Neural cell (in vitro differentiated cells): ENCODE results near the gene CYP46A1. TPM values are rescaled to one million over a fixed set of nuclear protein-coding genes. Genes with fewer than 3 reads are reported as not detected.

Source experiments
- H2AFZ ChIP-seq: fragments of 200-600, 300-800 bp; sonication (generic), shearing (Covaris generic); 2 replicates; pipeline ENCODE4 v1.6.0; 2014; ENCODE audit warnings: low read depth, mild to moderate bottlenecking, antibody characterized with exemption, low read length, moderate library complexity
- H3F3A ChIP-seq: fragments of 200-600 bp; shearing (Covaris generic); 2 replicates; pipeline ENCODE4 v1.6.1; 2016; ENCODE audit warnings: mild to moderate bottlenecking, moderate library complexity, mixed read lengths, antibody characterized with exemption, low read length; ENCODE audit not compliant: insufficient read depth, poor library complexity, severe bottlenecking
- H3K27ac ChIP-seq: fragments of 200-600, 300-800 bp; sonication (generic), shearing (Covaris generic); 2 replicates; pipeline ENCODE4 v1.5.1; 2014; ENCODE audit warnings: mild to moderate bottlenecking, low read length, moderate library complexity
- H3K27me3 ChIP-seq: fragments of 300-800, 200-600 bp; sonication (generic), shearing (Covaris generic); 2 replicates; pipeline ENCODE4 v1.6.0; 2014; ENCODE audit warnings: mild to moderate bottlenecking, low read depth, low read length, moderate library complexity; ENCODE audit not compliant: insufficient read depth
- H3K36me3 ChIP-seq: fragments of 300-800, 200-600 bp; sonication (generic), shearing (Covaris generic); 2 replicates; pipeline ENCODE4 v1.5.1; 2014; ENCODE audit warnings: mild to moderate bottlenecking, antibody characterized with exemption, low read length, moderate library complexity; ENCODE audit not compliant: insufficient read depth
- H3K4me2 ChIP-seq: fragments of 300-800, 200-600 bp; sonication (generic), shearing (Covaris generic); 2 replicates; pipeline ENCODE4 v1.6.0; 2014; ENCODE audit warnings: mild to moderate bottlenecking, low read length
- H3K4me3 ChIP-seq: fragments of 300-800, 200-600 bp; sonication (generic), shearing (Covaris generic); 2 replicates; pipeline ENCODE4 v1.5.1; 2014; ENCODE audit warnings: mild to moderate bottlenecking, low read length, moderate library complexity
- H3K79me2 ChIP-seq: fragments of 200-600 bp; shearing (Covaris generic); replicated peaks from 2 replicates; pipeline ENCODE4 v1.6.0; 2014; ENCODE audit warnings: mild to moderate bottlenecking, low read length, moderate library complexity; ENCODE audit not compliant: insufficient read depth
- H3K9ac ChIP-seq: fragments of 300-800, 200-600 bp; sonication (generic), shearing (Covaris generic); 2 replicates; pipeline ENCODE4 v1.6.1; 2016; ENCODE audit warnings: mild to moderate bottlenecking, low read length, mixed read lengths
- H3K9me2 ChIP-seq: fragments of 200-600 bp; shearing (Covaris generic); 2 replicates; pipeline ENCODE4 v1.6.1; 2016; ENCODE audit warnings: mild to moderate bottlenecking, low read length, mixed read lengths; ENCODE audit not compliant: insufficient read depth
- H3K9me3 ChIP-seq: fragments of 200-600, 300-800 bp; sonication (generic), shearing (Covaris generic); 2 replicates; pipeline ENCODE4 v1.6.1; 2016; ENCODE audit warnings: mild to moderate bottlenecking, mixed run types, low read length, moderate library complexity, mixed read lengths
- H4K20me1 ChIP-seq: fragments of 200-600 bp; shearing (Covaris generic); 2 replicates; pipeline ENCODE4 v1.6.1; 2016; ENCODE audit warnings: mild to moderate bottlenecking, mixed run types; ENCODE audit not compliant: insufficient read depth
- EP300 ChIP-seq: fragments of 450-650 bp; conservative IDR thresholded peaks from 2 replicates; pipeline ENCODE4 v1.6.1; 2014; ENCODE audit warnings: antibody characterized with exemption, mild to moderate bottlenecking, moderate library complexity; ENCODE audit not compliant: poor library complexity, severe bottlenecking
- EZH2 ChIP-seq: fragments of 200-600, 300-800 bp; shearing (Covaris generic), sonication (generic); IDR thresholded peaks from 2 replicates; pipeline ENCODE4 v1.6.1; 2014; ENCODE audit warnings: antibody characterized with exemption, low read length, borderline replicate concordance, mild to moderate bottlenecking; ENCODE audit not compliant: insufficient read depth, poor library complexity, severe bottlenecking
- MXI1 ChIP-seq: fragments of 450-650 bp; conservative IDR thresholded peaks from 2 replicates; pipeline ENCODE4 v1.6.1; 2014; ENCODE audit warnings: antibody characterized with exemption, mild to moderate bottlenecking; ENCODE audit not compliant: poor library complexity, severe bottlenecking
- POLR2AphosphoS5 ChIP-seq: IDR thresholded peaks from 2 replicates; pipeline ENCODE4 v1.6.1; 2012
- RAD21 ChIP-seq: fragments of 450-650 bp; conservative IDR thresholded peaks from 2 replicates; pipeline ENCODE4 v1.6.1; 2014; ENCODE audit warnings: antibody characterized with exemption, mild to moderate bottlenecking, moderate library complexity
- SMC3 ChIP-seq: fragments of 450-650 bp; conservative IDR thresholded peaks from 2 replicates; pipeline ENCODE4 v1.6.1; 2014; ENCODE audit warnings: antibody characterized with exemption, mild to moderate bottlenecking, moderate library complexity; ENCODE audit not compliant: poor library complexity
- TAF1 ChIP-seq: IDR thresholded peaks from 2 replicates; pipeline ENCODE4 v1.6.1; 2012; ENCODE audit warnings: low read depth
- polyA plus RNA-seq: library from polyadenylated mRNA; depleted of rRNA; stranded (reverse); fragments of >200 nt; gene quantifications from 2 replicates; pipeline ENCODE4 v1.2.3, GENCODE V29; 2014
- TF ChIP-seq, protein P1 (sequence below): fragments of 450-650 bp; IDR thresholded peaks from 2 replicates; pipeline ENCODE4 v1.5.1; 2014; ENCODE audit warnings: antibody characterized with exemption, mild to moderate bottlenecking, moderate library complexity; ENCODE audit not compliant: poor library complexity, severe bottlenecking
- TF ChIP-seq, protein P2 (sequence below): IDR thresholded peaks from 2 replicates; pipeline ENCODE4 v1.6.1; 2012; ENCODE audit warnings: borderline replicate concordance

CYP46A1 gene
- polyA plus RNA-seq, 1 donor from 2014 or later: 5.4 TPM

DNA sequence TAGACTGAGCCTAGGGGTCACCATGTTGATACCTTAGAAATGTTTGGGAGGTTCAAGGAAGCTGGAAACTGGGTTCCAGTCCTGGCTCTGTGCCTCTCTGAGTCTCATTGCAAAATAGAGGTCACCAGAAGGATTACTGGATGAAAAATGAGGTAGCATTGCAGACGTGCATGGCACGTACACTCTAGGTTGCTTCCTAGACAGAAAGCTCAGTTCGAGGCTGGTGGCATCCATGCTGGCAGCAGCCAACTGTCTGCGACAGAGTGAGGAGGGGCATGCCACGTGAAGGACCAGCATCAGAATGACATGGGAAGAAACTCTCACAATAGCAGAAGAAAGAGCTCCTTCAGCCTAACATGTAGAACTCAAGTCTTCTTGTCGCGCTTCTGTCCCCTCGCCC lies 4.6 kb upstream of the CYP46A1 start:
- no peak overlapping the region for H3K4me2 ChIP-seq
- H3K9me2 ChIP-seq: no peaks in the 10 kb centered on the region
- no peak overlapping the region for H3K27ac ChIP-seq
- H3K27me3 ChIP-seq: no peaks in the 10 kb centered on the region
- TF ChIP-seq TAF1 (no peak), POLR2AphosphoS5 (no peak), RAD21 (no peak)
- TF ChIP-seq, protein P1, sequence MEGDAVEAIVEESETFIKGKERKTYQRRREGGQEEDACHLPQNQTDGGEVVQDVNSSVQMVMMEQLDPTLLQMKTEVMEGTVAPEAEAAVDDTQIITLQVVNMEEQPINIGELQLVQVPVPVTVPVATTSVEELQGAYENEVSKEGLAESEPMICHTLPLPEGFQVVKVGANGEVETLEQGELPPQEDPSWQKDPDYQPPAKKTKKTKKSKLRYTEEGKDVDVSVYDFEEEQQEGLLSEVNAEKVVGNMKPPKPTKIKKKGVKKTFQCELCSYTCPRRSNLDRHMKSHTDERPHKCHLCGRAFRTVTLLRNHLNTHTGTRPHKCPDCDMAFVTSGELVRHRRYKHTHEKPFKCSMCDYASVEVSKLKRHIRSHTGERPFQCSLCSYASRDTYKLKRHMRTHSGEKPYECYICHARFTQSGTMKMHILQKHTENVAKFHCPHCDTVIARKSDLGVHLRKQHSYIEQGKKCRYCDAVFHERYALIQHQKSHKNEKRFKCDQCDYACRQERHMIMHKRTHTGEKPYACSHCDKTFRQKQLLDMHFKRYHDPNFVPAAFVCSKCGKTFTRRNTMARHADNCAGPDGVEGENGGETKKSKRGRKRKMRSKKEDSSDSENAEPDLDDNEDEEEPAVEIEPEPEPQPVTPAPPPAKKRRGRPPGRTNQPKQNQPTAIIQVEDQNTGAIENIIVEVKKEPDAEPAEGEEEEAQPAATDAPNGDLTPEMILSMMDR: no peak
- TF ChIP-seq, protein P2, sequence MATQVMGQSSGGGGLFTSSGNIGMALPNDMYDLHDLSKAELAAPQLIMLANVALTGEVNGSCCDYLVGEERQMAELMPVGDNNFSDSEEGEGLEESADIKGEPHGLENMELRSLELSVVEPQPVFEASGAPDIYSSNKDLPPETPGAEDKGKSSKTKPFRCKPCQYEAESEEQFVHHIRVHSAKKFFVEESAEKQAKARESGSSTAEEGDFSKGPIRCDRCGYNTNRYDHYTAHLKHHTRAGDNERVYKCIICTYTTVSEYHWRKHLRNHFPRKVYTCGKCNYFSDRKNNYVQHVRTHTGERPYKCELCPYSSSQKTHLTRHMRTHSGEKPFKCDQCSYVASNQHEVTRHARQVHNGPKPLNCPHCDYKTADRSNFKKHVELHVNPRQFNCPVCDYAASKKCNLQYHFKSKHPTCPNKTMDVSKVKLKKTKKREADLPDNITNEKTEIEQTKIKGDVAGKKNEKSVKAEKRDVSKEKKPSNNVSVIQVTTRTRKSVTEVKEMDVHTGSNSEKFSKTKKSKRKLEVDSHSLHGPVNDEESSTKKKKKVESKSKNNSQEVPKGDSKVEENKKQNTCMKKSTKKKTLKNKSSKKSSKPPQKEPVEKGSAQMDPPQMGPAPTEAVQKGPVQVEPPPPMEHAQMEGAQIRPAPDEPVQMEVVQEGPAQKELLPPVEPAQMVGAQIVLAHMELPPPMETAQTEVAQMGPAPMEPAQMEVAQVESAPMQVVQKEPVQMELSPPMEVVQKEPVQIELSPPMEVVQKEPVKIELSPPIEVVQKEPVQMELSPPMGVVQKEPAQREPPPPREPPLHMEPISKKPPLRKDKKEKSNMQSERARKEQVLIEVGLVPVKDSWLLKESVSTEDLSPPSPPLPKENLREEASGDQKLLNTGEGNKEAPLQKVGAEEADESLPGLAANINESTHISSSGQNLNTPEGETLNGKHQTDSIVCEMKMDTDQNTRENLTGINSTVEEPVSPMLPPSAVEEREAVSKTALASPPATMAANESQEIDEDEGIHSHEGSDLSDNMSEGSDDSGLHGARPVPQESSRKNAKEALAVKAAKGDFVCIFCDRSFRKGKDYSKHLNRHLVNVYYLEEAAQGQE: no peak
- no peaks in the 10 kb centered on the region for H3K36me3 ChIP-seq
- no peaks in the 10 kb centered on the region for H4K20me1 ChIP-seq
- no peaks in the 10 kb centered on the region for H3K9me3 ChIP-seq
- no peaks in the 10 kb centered on the region for H3K79me2 ChIP-seq
- H2AFZ ChIP-seq: no peak overlapping the region
- no peak overlapping the region for H3K9ac ChIP-seq
- H3F3A ChIP-seq: no peaks in the 10 kb centered on the region
- no peak overlapping the region for H3K4me3 ChIP-seq

DNA sequence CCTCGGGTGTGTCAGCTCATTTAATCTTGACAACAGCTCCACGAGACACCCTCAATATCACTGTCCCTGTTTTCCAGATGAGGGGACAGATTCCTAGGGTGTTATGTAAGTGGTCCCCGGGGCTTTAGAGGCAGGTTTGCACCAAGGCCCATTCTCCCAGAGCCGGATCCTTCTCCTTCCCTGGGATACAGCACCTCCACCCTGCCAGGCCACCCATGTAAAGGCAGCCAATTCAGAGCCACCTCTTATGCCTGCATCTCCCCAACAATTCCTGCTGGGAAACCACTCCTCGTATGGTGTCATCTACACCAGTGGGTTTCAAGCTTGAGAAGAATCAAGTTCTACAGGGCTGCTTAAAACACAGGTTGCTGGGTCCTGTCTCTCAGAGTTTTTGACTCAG lies 4.1 kb upstream of the CYP46A1 start:
- Histone ChIP-seq H3K4me2 (no peak overlapping the region), H3K9me2 (no peaks in the 10 kb centered on the region), H3F3A (no peaks in the 10 kb centered on the region), H3K9me3 (no peaks in the 10 kb centered on the region), H3K4me3 (no peak overlapping the region), H2AFZ (no peak overlapping the region), H3K36me3 (no peaks in the 10 kb centered on the region), H3K79me2 (no peaks in the 10 kb centered on the region), H3K9ac (no peak overlapping the region), H3K27me3 (no peaks in the 10 kb centered on the region), H3K27ac (no peak overlapping the region), H4K20me1 (no peaks in the 10 kb centered on the region)
- TF ChIP-seq POLR2AphosphoS5 (no peak), TAF1 (no peak), MXI1 (no peak), EZH2 (no peak), EP300 (no peak), SMC3 (no peak), RAD21 (no peak)
- TF ChIP-seq, protein P1: no peak
- TF ChIP-seq, protein P2: no peak
